ENCODE measurements around the gene MRPL32. TPM values are rescaled to one million over a fixed set of nuclear protein-coding genes. Genes with fewer than 3 reads are reported as not detected.

MRPL32 gene
- total and polyA plus RNA-seq, 8 donors, result 15.9 to 158 (median 65.3) TPM

GRCh38 chr7:42984137-42984536 is 52.0 kb downstream of the MRPL32 start:
- intact Hi-C loops (cut with DNase I; ENCODE audit: low total_unique reads), result no loop called here
- TF ChIP-seq EP300 (IDR thresholded peaks at IDR 0.05) (no peak), CTCF (IDR thresholded peaks at IDR 0.05) (no peak), POLR2AphosphoS5 (IDR thresholded peaks at IDR 0.05) (no peak), POLR2A (IDR thresholded peaks at IDR 0.05) (no peak)
- Histone ChIP-seq H3K27me3 (no peaks in the 10 kb centered on the region), H3K4me3 (no peak overlapping the region), H3K36me3 (no peaks in the 10 kb centered on the region), H3K4me1 (no peaks in the 10 kb centered on the region), H3K27ac (no peak overlapping the region), H3K9me3 (peaks cover 0 to 15% (median 6%) of the 10 kb centered on the region in 4 donors)
- DNase-seq, result no peak
- WGBS, 5 donors, result 75 to 100% (median 89%) methylated on average over 1 of the region's 1 CpG

- no peaks in the 10 kb centered on the region for H3K4me1 ChIP-seq
- no peaks in the 10 kb centered on the region for H3K36me3 ChIP-seq
- DNase-seq, result no peak
- intact Hi-C loops (cut with DNase I; ENCODE audit: low total_unique reads), result no loop called here
- peaks cover 0 to 15% (median 6%) of the 10 kb centered on the region in 4 donors for H3K9me3 ChIP-seq
- H3K27ac ChIP-seq, result no peak overlapping the region
- TF ChIP-seq POLR2A (IDR thresholded peaks at IDR 0.05) (no peak), POLR2AphosphoS5 (IDR thresholded peaks at IDR 0.05) (no peak), EP300 (IDR thresholded peaks at IDR 0.05) (no peak), CTCF (IDR thresholded peaks at IDR 0.05) (no peak)
- no peak overlapping the region for H3K4me3 ChIP-seq
- WGBS, 5 donors, result 89 to 93% (median 89%) methylated on average over 6 of the region's 6 CpGs
- H3K27me3 ChIP-seq, result no peaks in the 10 kb centered on the region
These were observed 54.0 kb downstream of the MRPL32 start for GRCh38 chr7:42986213-42986612.

- no peak overlapping the region for H3K4me3 ChIP-seq
- no peak overlapping the region for H3K27ac ChIP-seq
- DNase-seq, result no peak
- TF ChIP-seq POLR2AphosphoS5 (IDR thresholded peaks at IDR 0.05), result no peak
- no peak for TF ChIP-seq EP300 (IDR thresholded peaks at IDR 0.05)
- TF ChIP-seq CTCF (IDR thresholded peaks at IDR 0.05), result no peak
- no peak for TF ChIP-seq POLR2A (IDR thresholded peaks at IDR 0.05)
- WGBS, 5 donors, result 64 to 82% (median 71%) methylated on average over 1 of the region's 1 CpG
- no peaks in the 10 kb centered on the region for H3K27me3 ChIP-seq
- H3K4me1 ChIP-seq, result no peaks in the 10 kb centered on the region
- no peaks in the 10 kb centered on the region for H3K36me3 ChIP-seq
- intact Hi-C loops (cut with DNase I; ENCODE audit: low total_unique reads), result no loop called here
- peaks cover 0 to 15% (median 6%) of the 10 kb centered on the region in 4 donors for H3K9me3 ChIP-seq
These were observed 54.6 kb downstream of the MRPL32 start for GRCh38 chr7:42986781-42987248.

Other genes with a start within 250 kb of the MRPL32 start
- 10 to 100 TPM in 1 of 5 donors, 1 to 10 TPM in 2, under 1 TPM in 1, not detected in 1; 0.58 to 31.7 (median 5.0) TPM for gene C7orf25, start 20.3 kb upstream of the MRPL32 start, total RNA-seq
- 1 to 10 TPM; 2.0 to 4.5 (median 2.3) TPM for gene C7orf25, start 20.3 kb upstream of the MRPL32 start, polyA plus RNA-seq
- 100 to 1,000 TPM in 2 of 5 donors, 10 to 100 TPM in 2, 1 to 10 TPM in 1; 9.4 to 278 (median 65.4) TPM for gene PSMA2, start 202 bp upstream of the MRPL32 start, total RNA-seq
- 100 to 1,000 TPM; 143 to 152 (median 145) TPM for gene PSMA2, start 202 bp upstream of the MRPL32 start, polyA plus RNA-seq
- gene HECW1, start 180.3 kb downstream of the MRPL32 start, total RNA-seq, result 10 to 100 TPM in 1 of 5 donors, 1 to 10 TPM in 2, under 1 TPM in 2; 0.29 to 11.1 (median 1.3) TPM
- 1 to 10 TPM in 2 of 3 donors, not detected in 1; 1.5 to 1.6 TPM for gene HECW1, start 180.3 kb downstream of the MRPL32 start, polyA plus RNA-seq